ENCODE data around the gene S100P. TPM values are rescaled to one million over a fixed set of nuclear protein-coding genes. Genes with fewer than 3 reads are reported as not detected.

Gene S100P
- total and polyA plus RNA-seq, 4 donors = 0.42 to 3.1 (median 2.3) TPM

GRCh38 chr4:6740347-6740746 is 46.7 kb downstream of the S100P start:
- no peak overlapping the region for H3K27ac ChIP-seq (ENCODE audit: low read depth in 1 of 2, low read length in 2 of 2)
- 96% methylated on average over 8 of the region's 8 CpGs for whole genome bisulfite sequencing
- H3K9ac ChIP-seq (ENCODE audit: low read depth in 1 of 2, low read length in 2 of 2) = no peak overlapping the region
- H3K4me3 ChIP-seq (ENCODE audit: low read depth in 1 of 3, low read length in 3 of 3) = no peak overlapping the region
- H3K36me3 ChIP-seq (ENCODE audit: control insufficient read depth in 4 of 4, insufficient read depth in 3 of 4, low read depth in 1 of 4, low read length in 3 of 4) = no peaks in the 10 kb centered on the region
- no peaks in the 10 kb centered on the region for H3K9me3 ChIP-seq (ENCODE audit: control insufficient read depth in 4 of 4, low read length in 3 of 4)
- no peaks in the 10 kb centered on the region for H3K4me1 ChIP-seq (ENCODE audit: control insufficient read depth in 4 of 4, insufficient read depth in 4 of 4, low read length in 3 of 4)
- no peaks in the 10 kb centered on the region for H3K27me3 ChIP-seq (ENCODE audit: control insufficient read depth in 4 of 4, insufficient read depth in 4 of 4, low read length in 3 of 4)
- DNase-seq (ENCODE audit: low spot score) = no peak
- TF ChIP-seq HNF4A (conservative IDR thresholded peaks at IDR 0.05) (no peak), HNF4G (IDR thresholded peaks at IDR 0.05) (no peak), GABPA (IDR thresholded peaks at IDR 0.05 in 1 of 2, conservative IDR thresholded peaks at IDR 0.05 in 1 of 2) (no peak), RXRA (IDR thresholded peaks at IDR 0.05) (no peak), NR2F2 (IDR thresholded peaks at IDR 0.05) (no peak), REST (IDR thresholded peaks at IDR 0.05) (no peak), CTCF (IDR thresholded peaks at IDR 0.05; ENCODE audit: low read depth, low read length, missing input control) (no peak), SP1 (IDR thresholded peaks at IDR 0.05) (no peak), JUND (IDR thresholded peaks at IDR 0.05) (no peak), EGR1 (IDR thresholded peaks at IDR 0.05; ENCODE audit: low read depth in 2 of 2) (no peak), ATF3 (IDR thresholded peaks at IDR 0.05) (no peak), TAF1 (conservative IDR thresholded peaks at IDR 0.05) (no peak), FOXA1 (IDR thresholded peaks at IDR 0.05) (no peak), YY1 (IDR thresholded peaks at IDR 0.05) (no peak), ZBTB33 (IDR thresholded peaks at IDR 0.05) (no peak)

GRCh38 chr4:6742507-6742906 is 48.8 kb downstream of the S100P start:
- no peaks in the 10 kb centered on the region for H3K27me3 ChIP-seq (ENCODE audit: control insufficient read depth in 4 of 4, insufficient read depth in 4 of 4, low read length in 3 of 4)
- no peak overlapping the region for H3K9ac ChIP-seq (ENCODE audit: low read depth in 1 of 2, low read length in 2 of 2)
- TF ChIP-seq ZBTB33 (IDR thresholded peaks at IDR 0.05) (no peak), NR2F2 (IDR thresholded peaks at IDR 0.05) (no peak), RXRA (IDR thresholded peaks at IDR 0.05) (no peak), HNF4G (IDR thresholded peaks at IDR 0.05) (no peak), TAF1 (conservative IDR thresholded peaks at IDR 0.05) (no peak), ATF3 (IDR thresholded peaks at IDR 0.05) (no peak), CTCF (IDR thresholded peaks at IDR 0.05; ENCODE audit: low read depth, low read length, missing input control) (no peak), YY1 (IDR thresholded peaks at IDR 0.05) (no peak), RAD21 (IDR thresholded peaks at IDR 0.05) (no peak), SP1 (IDR thresholded peaks at IDR 0.05) (no peak), FOXA1 (IDR thresholded peaks at IDR 0.05) (no peak)
- H3K27ac ChIP-seq (ENCODE audit: low read depth in 1 of 2, low read length in 2 of 2) = no peak overlapping the region
- 85% methylated on average over 2 of the region's 2 CpGs for WGBS
- H3K36me3 ChIP-seq (ENCODE audit: control insufficient read depth in 4 of 4, insufficient read depth in 3 of 4, low read depth in 1 of 4, low read length in 3 of 4) = no peaks in the 10 kb centered on the region
- no peak overlapping the region for H3K4me3 ChIP-seq (ENCODE audit: low read depth in 1 of 3, low read length in 3 of 3)
- peaks cover 6 to 12% (median 9%) of the 10 kb centered on the region in 4 donors for H3K4me1 ChIP-seq (ENCODE audit: control insufficient read depth in 4 of 4, insufficient read depth in 4 of 4, low read length in 3 of 4)
- H3K9me3 ChIP-seq (ENCODE audit: control insufficient read depth in 4 of 4, low read length in 3 of 4) = no peaks in the 10 kb centered on the region
- DNase-seq (ENCODE audit: low spot score) = no peak

Measured in liver (tissue), 9 donors.